Left colon (tissue), 2 donors: ENCODE data around the gene PIGU. TPM values are rescaled to one million over a fixed set of nuclear protein-coding genes. Genes with fewer than 3 reads are reported as not detected.

ENCODE experiments used
- ATAC-seq: fragments of 200-7000 bp; cut with Tn5 transposase; one replicate; pipeline ENCODE4 v1.9.1; 2020; ENCODE audit warnings: mild to moderate bottlenecking, moderate library complexity
- DNase-seq, 2 donors: peaks; one replicate each; pipeline ENCODE4 v3.0.0-alpha.2; 2020
- intact Hi-C, 2 donors: fragments of 100-400 bp; cut with DNase I in 1 of 2; cut with micrococcal nuclease in 1 of 2; formaldehyde crosslinking; loops; one replicate each; pipeline versions ENCODE4 v1.11.2 to v1.14.0; 2022; cut with DNase I, micrococcal nuclease
- total RNA-seq, 2 donors: library from RNA; stranded (reverse); fragmentation: NEBNext Ultra II Directional; extraction: Animal tissue kit (Norgen Biotek cat#: 25700); gene quantifications; one replicate each; pipeline ENCODE4 v1.2.1, GENCODE V29; 2021
- donor health status: DM: no; HTN: no; CAD: no.
- donor health status: DM: yes; HTN: yes; CAD: no.

The PIGU gene
- total RNA-seq, 2 donors from 2014 or later, result 20.7 to 26.4 TPM

GRCh38 chr20:34709044-34709830, 32.3 kb upstream of the PIGU start:
- peak; percentile 55 for ATAC-seq
- intact Hi-C loops, result no loop called here

GRCh38 chr20:34708621-34709043, 31.7 kb upstream of the PIGU start:
- intact Hi-C loops, result no loop called here
- DNase-seq, result peak; percentile 66 to 79
- ATAC-seq, result no peak

More at GRCh38 chr20:34709044-34709830, 32.3 kb upstream of the PIGU start:
- peak; percentile 85 to 92 for DNase-seq

GRCh38 chr20:34706912-34707784, 30.3 kb upstream of the PIGU start:
- ATAC-seq (no peak), DNase-seq (peak in 1 of 2 donors; percentile 27)
- intact Hi-C loops, result no loop called here

- intact Hi-C loops, result no loop called here
- ATAC-seq, result no peak
Observed at GRCh38 chr20:34706302-34706875, 29.5 kb upstream of the PIGU start.

GRCh38 chr20:34705397-34706301, 28.8 kb upstream of the PIGU start:
- DNase-seq, result peak; percentile 62 to 83
- intact Hi-C loops, result no loop called here
- peak; percentile 41 for ATAC-seq

More at GRCh38 chr20:34706302-34706875, 29.5 kb upstream of the PIGU start:
- no peak for DNase-seq

GRCh38 chr20:34705008-34705396, 28.1 kb upstream of the PIGU start:
- intact Hi-C loops, result no loop called here
- no peak for DNase-seq
- no peak for ATAC-seq

DNA sequence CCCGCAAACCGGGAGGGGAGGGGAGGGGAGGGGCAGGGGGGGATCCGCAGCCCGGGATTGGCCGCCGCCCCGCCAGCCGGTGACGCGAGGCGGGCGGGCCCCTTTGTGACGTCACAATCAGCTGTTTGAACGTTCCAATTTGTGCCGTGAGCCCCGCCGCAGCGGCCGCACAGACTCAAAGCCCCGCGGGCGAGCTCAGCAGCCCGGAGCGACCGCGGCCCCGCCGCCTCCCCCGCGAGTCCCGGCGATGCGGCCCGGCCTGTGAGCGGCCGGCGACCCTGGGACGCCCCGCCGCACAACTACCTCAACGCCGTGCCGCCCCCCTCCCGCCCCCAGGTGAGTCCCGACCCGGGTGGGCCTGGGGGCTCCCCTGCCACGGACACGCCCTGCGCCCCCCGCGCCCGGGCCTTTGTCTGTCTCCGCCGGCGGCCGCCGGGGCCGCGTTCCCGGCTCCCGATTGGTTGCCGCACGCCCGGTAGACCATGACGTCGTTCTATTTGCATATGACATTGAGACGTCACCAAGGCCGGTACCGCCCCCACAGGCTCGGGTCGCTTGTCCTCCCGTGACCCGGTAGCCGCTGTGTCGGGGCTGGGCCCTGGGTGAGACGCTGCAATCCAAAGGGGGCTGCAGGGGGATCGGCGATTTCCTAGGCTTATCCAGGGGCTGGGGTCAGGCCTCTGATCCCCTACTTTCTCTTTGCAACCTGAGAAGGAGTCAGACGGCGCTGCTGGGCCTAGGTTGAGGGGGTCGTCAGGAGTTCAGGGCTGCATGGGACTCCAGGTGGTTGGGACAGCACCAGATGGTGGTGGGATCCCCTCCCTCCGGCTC, 27.5 kb upstream of the PIGU start, which contains the start of gene TP53INP2:
TSS of gene TP53INP2 (plus strand) at position 168 of the 831 bp plus-strand sequence. CDS start 4,396 bp downstream, outside the sequence.
- ATAC-seq (peak; percentile 71), DNase-seq (peak; percentile 96 to 97)
- intact Hi-C loops, result no loop called here

DNA sequence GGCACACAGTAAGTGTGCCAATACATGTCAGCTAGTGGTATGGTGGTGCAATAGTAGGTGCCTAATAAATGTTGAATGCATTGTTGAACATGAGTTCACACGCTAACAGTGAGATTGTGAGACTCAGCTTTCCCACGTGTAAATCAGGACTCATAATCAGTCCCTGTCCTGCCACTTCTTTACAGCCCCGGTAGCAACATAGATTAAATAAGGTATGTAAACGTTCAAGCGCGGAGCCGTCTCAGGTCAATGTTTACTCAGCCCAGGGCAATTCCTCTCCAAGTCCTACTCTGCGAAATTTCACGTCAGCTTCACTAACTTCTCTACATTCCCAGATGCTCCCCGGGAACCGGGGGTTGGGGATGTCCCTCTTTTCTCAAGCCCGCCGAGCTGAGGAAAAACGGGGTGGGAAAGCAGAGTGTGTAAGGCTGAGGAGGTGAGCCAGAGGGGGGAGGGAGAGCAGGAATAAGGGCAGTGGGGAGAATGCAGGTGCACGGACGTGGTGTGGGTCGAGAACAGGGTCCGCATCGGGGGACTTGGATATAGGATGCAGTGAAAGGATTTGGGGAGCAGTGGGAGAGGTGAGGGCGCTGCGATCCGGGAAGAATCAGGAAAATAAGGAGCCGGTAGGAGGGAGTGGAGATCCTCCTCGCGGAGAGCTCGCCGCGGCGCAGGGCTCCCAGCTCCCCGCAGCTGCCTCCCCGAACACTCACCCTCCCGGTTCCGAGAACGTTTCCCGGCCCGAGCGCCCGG, 26.7 kb upstream of the PIGU start:
- ATAC-seq (peak; percentile 46), DNase-seq (peak; percentile 46 to 67)
- intact Hi-C loops, result no loop called here

GRCh38 chr20:34703061-34703423, 26.1 kb upstream of the PIGU start:
- DNase-seq (no peak), ATAC-seq (no peak)
- intact Hi-C loops, result no loop called here

GRCh38 chr20:34701405-34702085, 24.7 kb upstream of the PIGU start:
- intact Hi-C loops, result no loop called here

GRCh38 chr20:34693414-34693813, 16.5 kb upstream of the PIGU start:
- ATAC-seq, result peak; percentile 60
- intact Hi-C loops, result no loop called here
- DNase-seq, result no peak

More at GRCh38 chr20:34701405-34702085, 24.7 kb upstream of the PIGU start:
- DNase-seq (no peak), ATAC-seq (no peak)

- intact Hi-C loops, result no loop called here
- DNase-seq (no peak), ATAC-seq (no peak)
Observed at GRCh38 chr20:34691838-34692237, 14.9 kb upstream of the PIGU start.

DNA sequence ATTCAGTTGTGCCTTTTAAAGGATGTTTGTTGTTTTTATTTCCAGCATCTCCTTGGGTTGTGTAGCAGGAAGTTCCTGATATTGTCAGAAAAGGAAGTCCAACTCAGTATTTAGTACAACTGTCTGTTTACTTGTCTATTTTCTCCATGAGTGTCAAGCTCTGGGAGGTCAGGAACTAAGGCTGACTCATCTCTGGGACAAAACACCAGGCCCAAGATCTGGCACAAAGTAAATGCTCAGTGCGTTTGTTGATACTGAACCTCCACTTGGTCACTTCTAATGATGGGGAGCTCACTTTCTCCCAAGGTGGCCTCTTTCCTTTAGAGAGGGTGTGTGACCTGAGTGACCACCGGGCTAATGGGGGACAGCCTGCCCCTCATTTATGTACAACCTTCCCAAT, 12.6 kb upstream of the PIGU start:
- DNase-seq (no peak), ATAC-seq (peak; percentile 77)
- intact Hi-C loops, result no loop called here

GRCh38 chr20:34683667-34684066, 6.8 kb upstream of the PIGU start:
- ATAC-seq, result no peak
- no peak for DNase-seq
- intact Hi-C loops, result no loop called here

GRCh38 chr20:34680586-34681175, 3.8 kb upstream of the PIGU start:
- ATAC-seq (no peak), DNase-seq (no peak)
- intact Hi-C loops, result no loop called here
